ENCODE data around the gene ZDHHC3.
"Not testable (repeated sequence)": the region's sequence is repeated elsewhere in the genome, so short reads cannot be mapped to it uniquely, and the experiment has no call there.

Gene ZDHHC3

DNA sequence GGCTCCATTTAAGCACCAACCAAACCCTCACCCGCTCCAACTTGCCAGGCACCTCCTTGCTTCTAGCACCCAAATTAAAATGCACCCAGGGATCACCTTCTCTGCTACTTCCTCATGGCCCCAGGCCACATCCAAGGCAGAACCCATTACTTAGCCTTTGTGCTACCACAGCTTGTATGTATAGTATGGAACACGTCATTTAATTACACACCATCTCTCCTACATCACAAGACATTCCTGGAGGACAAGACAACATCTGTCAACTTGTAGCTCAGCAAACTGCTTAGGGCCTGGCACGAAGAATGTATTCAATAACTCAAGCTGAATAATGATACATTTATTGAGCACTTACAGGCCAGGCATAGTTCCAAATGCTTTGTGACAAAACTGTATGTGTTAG, 23.3 kb downstream of the ZDHHC3 start:
- no peaks in the 10 kb centered on the region for H3K9me3 ChIP-seq (ENCODE audit: control insufficient read depth in 2 of 2, low read length in 2 of 2)
- H3K36me3 ChIP-seq (ENCODE audit: control insufficient read depth in 2 of 2, insufficient read depth in 2 of 2, low read length in 2 of 2), result peaks cover 0 to 17% of the 10 kb centered on the region in 2 donors
- H3K27ac ChIP-seq (ENCODE audit: low read length), result no peak overlapping the region
- no peak overlapping the region for H3K9ac ChIP-seq (ENCODE audit: low read length in 2 of 2)
- H3K27me3 ChIP-seq (ENCODE audit: control insufficient read depth in 1 of 2, insufficient read depth in 2 of 2, low read length in 2 of 2), result no peaks in the 10 kb centered on the region
- peaks cover 2% of the 10 kb centered on the region for H3K4me1 ChIP-seq (ENCODE audit: control insufficient read depth, insufficient read depth, low read length)
- H3K4me3 ChIP-seq (ENCODE audit: low read length in 2 of 2), result no peak overlapping the region

DNA sequence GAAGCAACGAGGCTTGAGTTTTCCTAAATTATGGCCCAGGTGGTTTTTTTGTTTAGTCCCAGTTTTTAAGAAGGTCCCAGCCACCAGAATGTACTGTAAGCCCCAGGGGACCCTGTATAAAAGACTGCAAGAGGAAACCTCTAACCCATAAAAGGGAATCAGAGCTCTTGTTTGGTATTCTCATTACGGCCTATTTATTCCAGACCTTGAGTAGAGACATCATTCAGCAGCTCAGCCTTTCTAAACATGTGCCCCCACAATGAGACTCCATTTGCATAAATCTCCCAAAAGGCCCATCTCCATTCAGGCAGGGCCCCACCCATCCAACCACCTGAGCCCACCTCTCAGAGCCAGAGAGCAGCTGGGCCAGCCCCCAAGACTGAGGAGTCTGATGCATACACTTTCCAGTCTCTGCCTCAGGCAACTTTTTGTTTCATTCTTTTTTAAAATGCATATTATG, 25.7 kb downstream of the ZDHHC3 start:
- H3K9ac ChIP-seq (ENCODE audit: low read length in 2 of 2), result no peak overlapping the region
- no peak overlapping the region for H3K27ac ChIP-seq (ENCODE audit: low read length)
- peaks cover 2% of the 10 kb centered on the region for H3K4me1 ChIP-seq (ENCODE audit: control insufficient read depth, insufficient read depth, low read length)
- no peak overlapping the region for H3K4me3 ChIP-seq (ENCODE audit: low read length in 2 of 2)
- H3K9me3 ChIP-seq (ENCODE audit: control insufficient read depth in 2 of 2, low read length in 2 of 2), result no peaks in the 10 kb centered on the region
- peaks cover 0 to 7% of the 10 kb centered on the region in 2 donors for H3K36me3 ChIP-seq (ENCODE audit: control insufficient read depth in 2 of 2, insufficient read depth in 2 of 2, low read length in 2 of 2)
- H3K27me3 ChIP-seq (ENCODE audit: control insufficient read depth in 1 of 2, insufficient read depth in 2 of 2, low read length in 2 of 2), result no peaks in the 10 kb centered on the region

DNA sequence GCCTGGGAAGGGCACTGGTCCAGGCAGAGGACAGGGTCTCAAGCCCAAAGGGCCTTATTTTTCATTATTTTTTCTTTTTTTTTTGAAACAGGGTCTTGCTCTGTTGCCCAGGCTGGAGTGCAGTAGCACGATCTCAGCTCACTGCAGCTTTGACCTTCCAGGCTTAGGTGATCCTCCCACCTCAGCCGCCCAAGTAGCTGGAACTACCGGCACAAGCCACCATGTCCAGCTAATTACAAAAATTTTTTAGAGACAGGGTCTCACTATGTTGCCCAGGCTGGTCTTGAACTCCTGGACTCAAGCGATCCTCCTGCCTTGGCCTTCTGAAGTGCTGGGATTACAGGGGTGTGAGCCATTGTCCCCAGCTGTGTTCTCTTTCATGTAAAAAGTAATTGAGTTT, 26.2 kb downstream of the ZDHHC3 start:
- not testable (repeated sequence) for H3K27me3 ChIP-seq (ENCODE audit: control insufficient read depth in 1 of 2, insufficient read depth in 2 of 2, low read length in 2 of 2); H3K9me3 ChIP-seq (ENCODE audit: control insufficient read depth in 2 of 2, low read length in 2 of 2); H3K27ac ChIP-seq (ENCODE audit: low read length); H3K4me1 ChIP-seq (ENCODE audit: control insufficient read depth, insufficient read depth, low read length); H3K9ac ChIP-seq (ENCODE audit: low read length in 2 of 2); H3K4me3 ChIP-seq (ENCODE audit: low read length in 2 of 2)
- peaks cover 4 to 10% of the 10 kb centered on the region in 2 donors for H3K36me3 ChIP-seq (ENCODE audit: control insufficient read depth in 2 of 2, insufficient read depth in 2 of 2, low read length in 2 of 2)

DNA sequence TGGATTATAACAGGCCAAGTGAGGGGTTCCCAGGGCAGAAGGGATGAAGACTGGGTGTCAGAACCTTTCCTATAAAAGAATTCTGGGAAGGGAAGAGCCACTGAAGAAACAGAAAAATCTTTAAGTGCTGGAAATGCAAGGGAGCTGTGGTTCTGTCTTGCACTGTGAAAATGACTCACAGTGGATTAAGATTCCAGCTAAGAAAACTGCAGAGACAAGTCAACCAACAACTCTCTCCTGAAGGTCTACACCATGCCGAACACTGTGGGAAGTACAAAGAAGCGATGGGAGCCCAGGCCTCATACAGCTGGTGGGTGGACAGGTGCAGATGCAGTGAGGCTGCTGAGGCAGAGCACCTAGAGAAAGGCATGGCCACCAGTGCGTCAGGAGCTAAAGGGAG, 27.7 kb downstream of the ZDHHC3 start:
- Histone ChIP-seq H3K4me1 (ENCODE audit: control insufficient read depth, insufficient read depth, low read length) (peaks cover 2% of the 10 kb centered on the region), H3K36me3 (ENCODE audit: control insufficient read depth in 2 of 2, insufficient read depth in 2 of 2, low read length in 2 of 2) (peaks cover 6 to 16% of the 10 kb centered on the region in 2 donors), H3K4me3 (ENCODE audit: low read length in 2 of 2) (no peak overlapping the region), H3K9me3 (ENCODE audit: control insufficient read depth in 2 of 2, low read length in 2 of 2) (no peaks in the 10 kb centered on the region), H3K27ac (ENCODE audit: low read length) (no peak overlapping the region), H3K27me3 (ENCODE audit: control insufficient read depth in 1 of 2, insufficient read depth in 2 of 2, low read length in 2 of 2) (no peaks in the 10 kb centered on the region), H3K9ac (ENCODE audit: low read length in 2 of 2) (no peak overlapping the region)

DNA sequence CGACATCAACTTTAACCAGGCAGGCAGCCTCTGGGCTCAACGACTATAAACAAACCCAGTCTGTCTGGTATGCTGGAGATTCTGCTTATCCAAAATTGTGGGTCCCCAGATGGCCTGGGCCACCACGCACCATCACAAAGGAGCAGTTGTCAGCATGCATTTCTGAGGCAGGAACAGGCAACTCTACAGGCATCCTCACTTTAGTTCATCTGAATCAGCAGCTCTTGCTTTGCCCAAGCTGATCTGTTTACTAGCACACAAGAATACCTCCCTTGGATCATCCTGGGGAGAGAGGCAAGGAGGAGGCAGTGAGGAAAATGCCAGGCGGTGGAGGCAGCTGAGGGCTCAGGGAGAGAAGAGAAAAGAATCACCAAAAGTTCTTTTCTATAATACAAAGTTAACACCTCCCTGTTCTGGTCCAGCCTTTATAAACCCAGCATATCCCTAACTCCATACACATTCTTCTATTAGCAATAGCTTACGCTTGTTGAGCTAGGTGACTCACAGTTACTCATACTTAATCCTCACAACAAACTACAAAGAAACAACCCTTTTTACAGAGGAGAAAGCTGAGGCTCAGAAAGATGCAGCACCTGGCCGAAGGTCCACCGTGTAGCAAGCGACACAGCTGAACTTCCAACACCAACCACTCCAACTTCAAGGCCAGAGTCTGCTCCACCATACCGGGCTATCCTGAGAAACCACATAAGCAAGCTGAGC, 33.6 kb downstream of the ZDHHC3 start:
- Histone ChIP-seq H3K27ac (ENCODE audit: low read length) (no peak overlapping the region), H3K9ac (ENCODE audit: low read length in 2 of 2) (no peak overlapping the region), H3K9me3 (ENCODE audit: control insufficient read depth in 2 of 2, low read length in 2 of 2) (no peaks in the 10 kb centered on the region), H3K27me3 (ENCODE audit: control insufficient read depth in 1 of 2, insufficient read depth in 2 of 2, low read length in 2 of 2) (no peaks in the 10 kb centered on the region), H3K36me3 (ENCODE audit: control insufficient read depth in 2 of 2, insufficient read depth in 2 of 2, low read length in 2 of 2) (peaks cover 21 to 36% of the 10 kb centered on the region in 2 donors), H3K4me3 (ENCODE audit: low read length in 2 of 2) (no peak overlapping the region), H3K4me1 (ENCODE audit: control insufficient read depth, insufficient read depth, low read length) (no peaks in the 10 kb centered on the region)

DNA sequence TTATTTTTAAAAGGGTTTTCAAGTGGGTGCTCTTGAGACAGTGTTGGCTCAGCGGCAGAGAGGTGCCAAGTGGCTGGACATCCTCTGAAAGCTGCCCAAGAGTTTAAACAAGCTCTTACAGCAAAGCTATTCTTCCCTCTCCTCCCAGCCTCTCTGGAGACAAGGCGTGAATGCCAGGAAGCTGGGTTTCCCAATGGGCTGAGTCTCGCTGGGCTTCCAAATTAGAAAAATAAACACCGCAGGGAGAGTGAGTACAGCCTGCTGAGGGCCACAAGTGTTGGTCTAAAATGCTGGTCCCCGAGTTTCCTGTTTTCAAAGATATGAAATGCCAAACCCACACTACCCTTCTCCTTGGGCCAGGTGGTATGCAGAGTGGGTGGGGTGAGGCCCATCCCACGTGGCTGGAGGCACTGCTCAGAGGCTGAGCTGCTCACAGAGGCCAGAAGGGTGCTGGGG, 36.4 kb downstream of the ZDHHC3 start:
- H3K4me3 ChIP-seq (ENCODE audit: low read length in 2 of 2), result no peak overlapping the region
- H3K27ac ChIP-seq (ENCODE audit: low read length), result no peak overlapping the region
- peaks cover 15 to 31% of the 10 kb centered on the region in 2 donors for H3K36me3 ChIP-seq (ENCODE audit: control insufficient read depth in 2 of 2, insufficient read depth in 2 of 2, low read length in 2 of 2)
- H3K4me1 ChIP-seq (ENCODE audit: control insufficient read depth, insufficient read depth, low read length), result no peaks in the 10 kb centered on the region
- H3K27me3 ChIP-seq (ENCODE audit: control insufficient read depth in 1 of 2, insufficient read depth in 2 of 2, low read length in 2 of 2), result no peaks in the 10 kb centered on the region
- H3K9me3 ChIP-seq (ENCODE audit: control insufficient read depth in 2 of 2, low read length in 2 of 2), result no peaks in the 10 kb centered on the region
- H3K9ac ChIP-seq (ENCODE audit: low read length in 2 of 2), result no peak overlapping the region

DNA sequence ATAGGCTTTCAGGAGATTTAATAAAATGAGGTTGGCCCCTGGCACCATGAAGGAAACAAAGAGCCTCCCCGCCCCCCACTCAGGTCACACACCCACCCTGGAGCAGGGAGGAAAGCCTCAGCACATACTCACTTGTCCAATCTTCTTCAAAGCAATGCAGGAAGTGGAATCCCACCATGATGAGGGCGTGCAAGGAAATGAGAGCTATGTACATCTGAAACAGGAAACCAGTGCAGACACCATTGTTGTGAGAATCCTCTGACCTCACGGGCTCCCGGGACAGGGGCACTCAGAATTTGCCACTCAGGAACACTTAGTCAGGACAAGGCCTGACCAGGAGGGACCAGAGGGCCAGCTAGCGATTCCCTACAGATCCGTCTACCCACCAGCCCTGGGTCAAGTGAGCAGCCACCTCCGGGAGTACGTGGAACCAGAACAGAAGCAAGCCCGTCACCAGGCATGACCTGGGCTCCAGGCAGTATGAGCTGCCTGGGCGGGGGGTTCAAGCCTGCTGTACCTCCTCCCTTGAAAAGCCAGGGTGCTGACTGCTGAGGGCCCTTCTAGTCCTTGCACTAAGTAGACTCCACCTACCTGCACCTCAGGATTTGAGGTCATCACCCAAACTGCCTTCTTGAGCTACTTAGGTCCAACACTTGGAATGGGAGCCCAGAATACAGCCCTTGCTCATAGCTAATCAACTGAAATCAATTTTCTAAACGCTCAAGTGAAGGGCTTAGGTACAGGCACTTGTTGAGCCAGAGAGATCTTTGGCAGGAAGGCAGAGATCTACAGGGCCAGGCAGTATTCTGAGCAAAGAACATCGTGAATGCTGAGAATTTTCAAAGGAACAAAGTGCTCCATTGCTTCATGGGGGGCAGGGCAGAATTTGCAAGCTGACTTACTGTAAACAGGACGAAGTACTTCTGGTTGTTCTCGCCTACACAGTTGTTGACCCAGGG, 42.7 kb downstream of the ZDHHC3 start:
- peaks cover 25 to 28% of the 10 kb centered on the region in 2 donors for H3K36me3 ChIP-seq (ENCODE audit: control insufficient read depth in 2 of 2, insufficient read depth in 2 of 2, low read length in 2 of 2)
- H3K27me3 ChIP-seq (ENCODE audit: control insufficient read depth in 1 of 2, insufficient read depth in 2 of 2, low read length in 2 of 2), result no peaks in the 10 kb centered on the region
- no peaks in the 10 kb centered on the region for H3K4me1 ChIP-seq (ENCODE audit: control insufficient read depth, insufficient read depth, low read length)
- no peak overlapping the region for H3K9ac ChIP-seq (ENCODE audit: low read length in 2 of 2)
- H3K4me3 ChIP-seq (ENCODE audit: low read length in 2 of 2), result no peak overlapping the region
- no peak overlapping the region for H3K27ac ChIP-seq (ENCODE audit: low read length)
- no peaks in the 10 kb centered on the region for H3K9me3 ChIP-seq (ENCODE audit: control insufficient read depth in 2 of 2, low read length in 2 of 2)

DNA sequence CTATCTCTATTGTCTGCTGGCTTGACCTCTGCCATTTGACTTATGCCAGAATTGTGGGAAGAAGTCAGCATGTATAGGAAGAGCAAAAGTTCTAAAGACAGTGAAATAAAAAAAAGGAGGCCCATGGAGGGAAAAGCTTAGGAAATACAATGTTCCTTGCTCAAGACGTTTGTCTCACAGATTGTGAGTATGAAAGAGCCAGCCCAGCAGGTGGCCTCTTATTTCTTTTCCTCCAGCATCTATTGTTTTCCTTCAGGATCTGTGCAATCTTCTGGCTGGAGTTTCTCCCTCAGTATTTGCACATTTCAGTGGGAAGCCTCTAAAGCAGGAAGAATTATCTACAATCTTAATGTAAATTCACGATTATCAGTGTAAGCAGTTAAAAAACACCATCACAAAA, 43.7 kb downstream of the ZDHHC3 start:
- Histone ChIP-seq H3K9me3 (ENCODE audit: control insufficient read depth in 2 of 2, low read length in 2 of 2) (no peaks in the 10 kb centered on the region), H3K27me3 (ENCODE audit: control insufficient read depth in 1 of 2, insufficient read depth in 2 of 2, low read length in 2 of 2) (no peaks in the 10 kb centered on the region), H3K9ac (ENCODE audit: low read length in 2 of 2) (no peak overlapping the region), H3K36me3 (ENCODE audit: control insufficient read depth in 2 of 2, insufficient read depth in 2 of 2, low read length in 2 of 2) (peaks cover 25 to 32% of the 10 kb centered on the region in 2 donors), H3K4me1 (ENCODE audit: control insufficient read depth, insufficient read depth, low read length) (no peaks in the 10 kb centered on the region), H3K27ac (ENCODE audit: low read length) (no peak overlapping the region), H3K4me3 (ENCODE audit: low read length in 2 of 2) (no peak overlapping the region)

DNA sequence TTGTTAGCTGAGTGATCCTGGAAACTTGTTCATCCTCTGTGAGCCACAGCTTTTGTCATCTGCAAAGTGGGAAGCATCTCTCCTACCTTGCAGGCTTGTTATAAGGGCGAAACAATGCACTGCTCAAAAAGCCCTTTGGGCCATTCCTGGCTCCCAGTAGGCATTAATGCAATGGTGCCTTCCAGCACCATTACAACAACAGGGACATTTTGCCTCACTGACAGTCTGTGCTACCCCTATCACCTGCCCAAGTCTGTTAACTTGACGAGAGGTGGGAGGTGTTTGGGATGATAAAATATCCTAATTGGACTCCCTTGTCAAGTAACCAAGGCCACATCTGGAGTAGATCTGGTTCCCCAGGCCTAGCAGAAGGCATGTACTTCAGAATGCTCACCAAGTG, 44.2 kb downstream of the ZDHHC3 start:
- Histone ChIP-seq H3K9me3 (ENCODE audit: control insufficient read depth in 2 of 2, low read length in 2 of 2) (no peaks in the 10 kb centered on the region), H3K4me1 (ENCODE audit: control insufficient read depth, insufficient read depth, low read length) (no peaks in the 10 kb centered on the region), H3K36me3 (ENCODE audit: control insufficient read depth in 2 of 2, insufficient read depth in 2 of 2, low read length in 2 of 2) (peaks cover 25 to 32% of the 10 kb centered on the region in 2 donors), H3K27ac (ENCODE audit: low read length) (no peak overlapping the region), H3K9ac (ENCODE audit: low read length in 2 of 2) (no peak overlapping the region), H3K4me3 (ENCODE audit: low read length in 2 of 2) (no peak overlapping the region), H3K27me3 (ENCODE audit: control insufficient read depth in 1 of 2, insufficient read depth in 2 of 2, low read length in 2 of 2) (no peaks in the 10 kb centered on the region)

DNA sequence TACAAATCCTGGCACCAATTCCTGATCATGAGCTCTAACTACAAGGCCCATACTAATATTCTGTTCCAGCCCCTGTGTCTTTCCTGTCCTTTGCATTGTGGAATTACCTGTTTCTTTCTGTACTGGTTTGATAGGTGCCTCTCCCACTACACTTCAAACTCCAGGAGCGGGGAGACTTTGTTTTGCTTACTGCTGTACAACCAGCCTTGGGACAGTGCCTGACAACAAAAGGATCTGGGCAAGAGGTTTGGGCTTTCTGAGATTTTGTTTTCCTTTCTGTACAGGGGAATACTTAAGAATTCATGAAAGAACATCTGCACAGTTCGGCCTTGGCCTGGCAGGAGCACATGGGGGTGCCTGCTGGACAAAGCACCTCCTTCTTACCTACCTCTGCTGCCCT, 45.1 kb downstream of the ZDHHC3 start:
- no peaks in the 10 kb centered on the region for H3K27me3 ChIP-seq (ENCODE audit: control insufficient read depth in 1 of 2, insufficient read depth in 2 of 2, low read length in 2 of 2)
- H3K9ac ChIP-seq (ENCODE audit: low read length in 2 of 2), result no peak overlapping the region
- H3K4me1 ChIP-seq (ENCODE audit: control insufficient read depth, insufficient read depth, low read length), result no peaks in the 10 kb centered on the region
- H3K4me3 ChIP-seq (ENCODE audit: low read length in 2 of 2), result no peak overlapping the region
- no peak overlapping the region for H3K27ac ChIP-seq (ENCODE audit: low read length)
- H3K36me3 ChIP-seq (ENCODE audit: control insufficient read depth in 2 of 2, insufficient read depth in 2 of 2, low read length in 2 of 2), result peaks cover 25 to 39% of the 10 kb centered on the region in 2 donors
- H3K9me3 ChIP-seq (ENCODE audit: control insufficient read depth in 2 of 2, low read length in 2 of 2), result no peaks in the 10 kb centered on the region

All from stomach smooth muscle (tissue), 2 donors.